Fibroblast of mammary gland (primary cell): ENCODE measurements around the gene CCBE1.
"Not testable (repeated sequence)": the region's sequence is repeated elsewhere in the genome, so short reads cannot be mapped to it uniquely, and the experiment has no call there.

Experiments
- DNase-seq: peaks from one replicate; pipeline ENCODE4 v3.0.0-alpha.2; 2010; ENCODE audit warnings: low read depth
- H3K4me3 ChIP-seq: 2 replicates; pipeline ENCODE4 v1.5.1; 2011; ENCODE audit warnings: low read depth, mild to moderate bottlenecking, low read length, moderate library complexity; ENCODE audit not compliant: control insufficient read depth
- TF ChIP-seq, protein P1 (sequence below): conservative IDR thresholded peaks from 2 replicates; pipeline ENCODE4 v1.5.1; 2011; ENCODE audit warnings: low read depth, low read length, inconsistent platforms; ENCODE audit not compliant: control insufficient read depth, insufficient read depth

The CCBE1 gene

DNA sequence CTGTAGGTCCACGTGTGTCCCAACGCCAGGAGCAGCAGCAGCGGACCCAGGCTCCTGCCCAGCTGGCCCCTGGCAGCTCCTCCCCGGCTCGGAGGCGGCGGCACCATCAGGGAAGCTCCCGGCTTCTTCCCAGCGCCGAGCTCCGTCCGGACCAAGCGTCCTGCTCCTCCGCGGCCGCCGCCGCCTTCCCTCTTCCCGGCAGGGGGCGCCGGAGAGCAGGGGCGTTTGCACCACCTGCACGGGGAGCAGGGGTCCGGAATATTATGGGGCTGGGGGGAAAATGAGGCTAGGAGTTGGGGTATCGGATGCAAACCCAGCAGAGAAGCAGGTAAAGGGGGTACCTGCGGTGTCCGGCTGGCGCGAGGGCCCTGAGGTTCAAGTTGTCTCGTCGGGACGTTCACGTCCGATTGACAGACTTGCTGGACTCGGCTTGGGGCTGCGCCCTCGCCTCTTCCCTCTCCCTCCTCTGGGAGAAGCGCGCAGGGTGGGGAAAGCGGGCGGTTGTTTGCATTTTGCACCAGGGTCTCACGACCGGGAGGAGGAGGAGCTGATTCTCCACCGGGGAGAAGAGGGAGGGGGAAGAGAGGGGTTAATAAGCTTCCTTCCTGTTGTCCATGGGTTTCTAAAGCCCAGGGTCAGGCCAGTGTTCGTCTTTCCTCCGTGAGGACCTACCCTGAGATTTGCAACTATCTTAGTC lies at the start of gene CCBE1:
Gene CCBE1 (minus strand): TSS at position 188 of the 697 bp plus-strand sequence.
- H3K4me3 ChIP-seq: peak within 1 kb of the TSS; percentile 85
- TF ChIP-seq, protein P1, sequence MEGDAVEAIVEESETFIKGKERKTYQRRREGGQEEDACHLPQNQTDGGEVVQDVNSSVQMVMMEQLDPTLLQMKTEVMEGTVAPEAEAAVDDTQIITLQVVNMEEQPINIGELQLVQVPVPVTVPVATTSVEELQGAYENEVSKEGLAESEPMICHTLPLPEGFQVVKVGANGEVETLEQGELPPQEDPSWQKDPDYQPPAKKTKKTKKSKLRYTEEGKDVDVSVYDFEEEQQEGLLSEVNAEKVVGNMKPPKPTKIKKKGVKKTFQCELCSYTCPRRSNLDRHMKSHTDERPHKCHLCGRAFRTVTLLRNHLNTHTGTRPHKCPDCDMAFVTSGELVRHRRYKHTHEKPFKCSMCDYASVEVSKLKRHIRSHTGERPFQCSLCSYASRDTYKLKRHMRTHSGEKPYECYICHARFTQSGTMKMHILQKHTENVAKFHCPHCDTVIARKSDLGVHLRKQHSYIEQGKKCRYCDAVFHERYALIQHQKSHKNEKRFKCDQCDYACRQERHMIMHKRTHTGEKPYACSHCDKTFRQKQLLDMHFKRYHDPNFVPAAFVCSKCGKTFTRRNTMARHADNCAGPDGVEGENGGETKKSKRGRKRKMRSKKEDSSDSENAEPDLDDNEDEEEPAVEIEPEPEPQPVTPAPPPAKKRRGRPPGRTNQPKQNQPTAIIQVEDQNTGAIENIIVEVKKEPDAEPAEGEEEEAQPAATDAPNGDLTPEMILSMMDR: peak; percentile 72
- DNase-seq: peak; percentile 69

DNA sequence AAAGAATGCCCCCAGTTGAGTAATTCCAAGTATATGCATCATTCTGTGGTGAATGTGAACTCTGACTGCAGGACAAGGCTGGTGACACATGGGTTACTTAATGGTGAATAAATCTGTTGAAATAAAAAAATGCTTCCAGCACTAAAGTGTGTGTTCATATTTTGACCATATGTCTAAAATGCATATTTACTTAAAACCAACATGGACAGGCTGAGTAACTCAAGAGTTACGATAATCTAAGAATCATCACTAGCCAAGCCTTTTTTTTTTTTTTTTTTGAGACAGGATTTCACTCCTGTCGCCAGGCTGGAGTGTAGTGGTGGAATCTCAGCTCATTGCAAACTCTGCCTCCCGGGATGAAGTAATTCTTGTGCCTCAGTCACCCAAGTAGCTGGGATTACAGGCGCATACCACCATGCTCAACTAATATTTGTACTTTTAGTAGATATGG lies 47.1 kb upstream of the CCBE1 start:
- H3K4me3 ChIP-seq: no peak overlapping the region
- peak; percentile 98 for DNase-seq
- TF ChIP-seq, protein P1: no peak

DNA sequence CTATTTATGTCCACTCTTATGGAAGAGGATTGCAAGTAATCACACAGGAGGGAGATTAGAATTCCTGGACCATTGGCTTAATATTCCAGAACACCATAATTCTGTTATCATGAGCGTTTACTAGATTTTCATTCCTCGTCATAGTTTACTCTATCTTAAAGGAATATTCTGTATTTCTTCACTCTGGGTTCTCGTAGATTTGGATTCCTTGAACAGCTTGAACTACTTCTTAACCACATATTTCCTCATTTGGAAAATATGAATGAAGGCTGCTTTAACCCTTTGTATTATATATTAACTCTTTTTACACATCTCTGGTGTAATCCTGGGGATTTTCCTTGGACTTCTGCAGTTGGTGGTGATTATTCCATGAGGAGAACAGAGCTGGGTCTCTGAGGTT lies 46.3 kb upstream of the CCBE1 start:
- H3K4me3 ChIP-seq: no peak overlapping the region
- TF ChIP-seq, protein P1: no peak
- peak; percentile 69 for DNase-seq

DNA sequence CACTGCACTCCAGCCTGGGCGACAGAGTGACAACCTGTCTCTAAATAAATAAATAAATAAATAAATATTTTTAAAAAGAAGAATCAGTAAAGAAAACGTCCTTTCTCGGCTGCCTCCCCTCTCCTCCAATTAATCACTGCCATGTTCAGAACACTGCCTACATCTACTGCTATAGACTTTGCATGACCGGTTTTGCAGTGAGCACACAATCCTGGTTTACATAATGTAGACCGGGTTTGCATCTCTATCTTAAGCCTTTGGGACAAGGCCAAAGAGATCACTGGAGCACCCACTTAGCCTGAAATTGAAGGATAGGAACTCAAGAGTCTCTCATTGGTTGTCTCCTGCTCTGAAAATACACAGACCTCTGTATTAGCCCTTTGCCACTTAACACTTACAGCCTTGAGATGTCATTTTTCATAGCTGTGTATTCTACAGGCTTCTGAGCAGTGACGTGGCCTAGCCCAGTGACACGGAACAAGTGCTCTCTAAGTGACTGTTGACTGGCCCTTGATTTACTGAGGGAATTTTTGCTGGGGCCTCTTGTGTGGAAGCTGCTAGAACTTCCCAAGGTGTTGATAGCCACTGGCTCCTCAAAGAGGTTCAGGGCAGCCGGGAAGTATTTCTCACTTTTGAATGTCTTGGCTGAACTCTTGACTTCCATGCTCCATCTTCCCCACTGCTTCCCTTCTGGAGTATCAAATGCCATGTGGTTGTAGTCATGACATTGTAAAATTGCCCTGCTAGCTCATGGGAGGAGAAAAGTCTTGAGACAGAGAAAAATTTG lies 45.3 kb upstream of the CCBE1 start:
- DNase-seq: peak; percentile 75
- TF ChIP-seq, protein P1: no peak
- H3K4me3 ChIP-seq: no peak overlapping the region

DNA sequence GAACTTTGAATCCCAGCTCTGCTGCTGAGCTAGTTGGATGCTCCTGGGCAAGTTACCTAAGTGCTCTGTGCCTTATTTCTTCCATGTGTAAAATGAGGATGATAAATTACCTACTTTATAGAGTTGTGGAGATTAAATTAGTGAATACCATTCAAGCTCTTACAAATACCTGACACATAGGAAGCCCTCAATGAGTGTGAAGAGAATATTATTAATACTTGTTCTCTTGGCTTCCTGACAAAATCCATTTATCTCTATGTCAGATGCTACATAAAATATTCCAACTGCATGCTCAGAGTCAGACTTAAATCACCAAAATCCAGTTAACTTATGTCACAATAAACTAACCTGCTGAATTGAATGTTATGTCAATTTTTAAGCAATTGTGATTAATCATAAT lies 42.9 kb upstream of the CCBE1 start:
- no peak for DNase-seq
- no peak overlapping the region for H3K4me3 ChIP-seq
- TF ChIP-seq, protein P1: no peak

DNA sequence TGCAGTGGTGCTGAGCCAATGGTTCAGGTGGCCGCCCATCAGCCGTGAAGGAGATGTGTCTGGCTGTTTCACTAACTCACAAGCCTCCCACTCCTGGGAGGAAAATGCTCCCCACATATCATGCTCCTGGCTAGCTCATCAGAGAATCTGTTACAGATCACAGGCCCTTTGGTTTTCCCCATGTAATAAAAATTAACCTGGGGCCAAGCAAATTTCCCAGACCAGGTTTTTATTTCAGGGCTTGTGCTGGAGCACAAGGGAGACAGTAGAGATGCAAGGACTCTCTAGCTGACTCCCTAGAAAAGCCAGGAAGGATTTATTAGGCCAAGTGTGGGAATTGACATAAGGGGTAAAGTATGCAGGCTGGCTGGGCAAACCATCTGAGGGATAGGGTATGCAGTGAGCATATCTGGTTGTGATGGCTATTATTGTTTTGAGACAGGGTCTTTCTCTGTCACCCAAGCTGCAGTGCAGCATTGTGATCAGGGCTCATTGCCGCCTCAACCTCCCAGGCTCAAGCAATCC lies 40.6 kb upstream of the CCBE1 start:
- DNase-seq: no peak
- TF ChIP-seq, protein P1: no peak
- H3K4me3 ChIP-seq: no peak overlapping the region

DNA sequence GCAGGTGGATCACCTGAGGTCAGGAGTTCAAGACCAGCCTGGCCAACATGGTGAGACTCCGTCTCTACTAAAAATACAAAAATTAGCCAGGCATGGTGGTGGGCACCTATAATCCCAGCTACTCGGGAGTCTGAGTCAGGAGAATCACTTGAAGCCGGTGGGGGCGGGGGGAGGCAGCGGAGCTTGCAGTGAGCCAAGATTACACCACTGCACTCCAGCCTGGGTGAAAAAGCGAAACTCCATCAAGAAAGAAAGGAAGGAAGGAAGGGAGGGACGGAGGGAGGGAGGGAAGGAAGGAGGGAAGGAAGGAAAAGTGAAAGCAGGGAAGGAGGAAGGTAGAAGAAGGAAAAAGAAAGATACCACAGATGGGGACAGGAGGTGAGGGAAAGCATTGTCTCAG lies 40.1 kb upstream of the CCBE1 start:
- DNase-seq, H3K4me3 ChIP-seq: not testable (repeated sequence)
